GM12874 (cell line): Measurements from ENCODE around the gene SCAF8.

Source experiments
- CTCF ChIP-seq: IDR thresholded peaks from 2 replicates; pipeline ENCODE4 v1.5.1; 2011; ENCODE audit warnings: low read depth, mild to moderate bottlenecking, control low read depth, low read length, moderate library complexity; ENCODE audit not compliant: insufficient read depth

SCAF8 gene

GRCh38 chr6:154849475-154849874 lies 116.3 kb downstream of the SCAF8 start:
- no peak for TF ChIP-seq CTCF

- TF ChIP-seq CTCF = no peak
Measured at GRCh38 chr6:154852687-154853086, 119.5 kb downstream of the SCAF8 start.

- TF ChIP-seq CTCF = no peak
Measured at GRCh38 chr6:154857529-154857928, 124.3 kb downstream of the SCAF8 start.

GRCh38 chr6:154861825-154862224 lies 128.6 kb downstream of the SCAF8 start:
- TF ChIP-seq CTCF = no peak

- no peak for TF ChIP-seq CTCF
Measured at GRCh38 chr6:154862536-154862935, 129.3 kb downstream of the SCAF8 start.

- no peak for TF ChIP-seq CTCF
Measured at GRCh38 chr6:154864066-154864430, 130.8 kb downstream of the SCAF8 start.

- no peak for TF ChIP-seq CTCF
Measured at GRCh38 chr6:154865291-154865690, 132.1 kb downstream of the SCAF8 start.

GRCh38 chr6:154868143-154868594 lies 135.0 kb downstream of the SCAF8 start:
- peak; percentile 29; the same call in 1 of the 2 replicates for TF ChIP-seq CTCF
